Measurements from ENCODE around the gene KDM4B. TPM values are rescaled to one million over a fixed set of nuclear protein-coding genes. Genes with fewer than 3 reads are reported as not detected.

KDM4B gene
- total RNA-seq, 1 donor from 2014 or later, result 46.0 TPM

DNA sequence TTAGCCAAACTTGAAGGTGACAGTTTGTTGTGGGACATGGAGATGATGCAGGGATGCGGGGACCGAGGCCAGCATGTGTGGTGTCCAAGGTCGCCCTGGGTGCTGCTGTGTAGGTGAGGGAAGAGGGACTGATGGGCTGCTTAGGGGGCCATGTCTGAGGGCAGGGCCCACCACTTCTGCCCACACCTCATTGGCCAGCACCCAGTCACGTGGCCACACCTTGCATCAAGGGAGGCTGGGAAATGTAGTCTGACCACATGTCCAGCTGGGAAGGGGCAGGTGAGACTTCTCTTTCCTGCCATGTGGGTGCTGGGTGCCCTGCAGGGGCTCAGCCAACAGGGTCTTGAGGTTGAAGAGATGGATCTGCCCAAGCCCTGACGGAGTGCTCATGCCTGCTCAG lies 88.9 kb downstream of the KDM4B start:
- peaks cover 17 to 26% of the 10 kb centered on the region in 2 donors for H3K36me3 ChIP-seq
- H3K9me3 ChIP-seq, result no peaks in the 10 kb centered on the region
- no peak overlapping the region for H3K4me3 ChIP-seq
- intact Hi-C loops (cut with DNase I), result no loop called here
- H3K4me1 ChIP-seq, result peaks cover 0 to 6% of the 10 kb centered on the region in 2 donors
- H3K27me3 ChIP-seq, result no peaks in the 10 kb centered on the region
- no peak for DNase-seq (ENCODE audit: low spot score in 2 of 2)
- TF ChIP-seq CTCF (IDR thresholded peaks at IDR 0.05), result no peak
- no peak overlapping the region for H3K27ac ChIP-seq

DNA sequence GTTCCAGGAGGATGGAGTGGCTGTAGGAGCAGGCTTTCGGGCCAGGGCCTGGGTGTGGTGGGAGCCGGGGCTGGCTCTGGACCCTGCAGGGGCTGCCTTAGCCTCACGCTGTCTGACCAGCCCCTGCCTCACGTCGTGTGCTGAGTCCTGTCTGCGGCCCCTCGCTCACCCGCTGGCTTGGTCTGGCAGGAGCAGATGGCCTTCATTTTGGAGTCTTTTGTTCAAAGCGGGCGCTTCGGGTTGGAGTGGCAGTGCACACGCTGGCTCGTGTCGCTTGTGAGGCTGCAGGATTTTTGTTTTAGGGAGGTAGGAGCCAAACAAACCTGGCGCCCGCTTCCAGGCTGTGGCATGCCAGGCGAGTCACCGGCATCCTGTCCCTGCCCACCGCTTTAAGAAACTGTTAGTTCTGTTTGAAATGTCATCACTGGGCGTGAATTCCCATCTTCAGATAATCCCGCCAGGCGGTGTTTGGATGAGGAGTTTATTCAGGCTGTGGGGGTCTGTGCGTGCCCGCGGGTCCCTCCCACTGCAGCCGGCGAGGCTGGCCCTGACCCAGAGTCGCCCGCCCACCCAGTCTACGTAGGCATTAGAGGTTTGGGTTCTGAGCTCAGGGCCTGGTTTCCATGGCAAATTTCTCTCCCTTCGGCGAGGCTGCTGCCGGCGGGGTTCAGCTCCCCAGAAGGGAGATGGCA lies 89.8 kb downstream of the KDM4B start:
- Histone ChIP-seq H3K9me3 (no peaks in the 10 kb centered on the region), H3K4me3 (peak overlapping the region in 1 of 2 donors; percentile 17), H3K4me1 (peaks cover 0 to 6% of the 10 kb centered on the region in 2 donors), H3K27me3 (no peaks in the 10 kb centered on the region), H3K36me3 (peaks cover 18 to 34% of the 10 kb centered on the region in 2 donors), H3K27ac (no peak overlapping the region)
- no peak for DNase-seq (ENCODE audit: low spot score in 2 of 2)
- intact Hi-C loops (cut with DNase I), result no loop called here
- TF ChIP-seq CTCF (IDR thresholded peaks at IDR 0.05), result no peak

DNA sequence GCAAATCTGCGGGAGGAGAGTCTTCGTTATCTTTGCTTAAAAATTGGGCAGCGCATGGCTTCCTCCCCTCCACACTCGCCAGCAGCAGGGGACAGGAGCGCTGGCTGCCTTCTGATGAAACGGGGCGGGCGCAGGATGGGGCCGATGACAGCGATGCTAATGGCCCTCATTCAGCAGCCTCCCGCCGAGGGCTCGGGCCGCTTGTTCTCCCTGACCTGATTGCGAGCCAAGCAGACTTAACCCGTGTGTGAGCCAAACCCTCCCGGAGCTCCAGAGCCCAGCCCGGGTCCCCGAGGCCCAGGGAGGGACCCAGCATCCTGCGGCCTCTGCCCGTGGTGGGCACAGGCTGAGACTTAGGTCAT lies 90.3 kb downstream of the KDM4B start:
- intact Hi-C loops (cut with DNase I), result no loop called here
- Histone ChIP-seq H3K9me3 (no peaks in the 10 kb centered on the region), H3K4me3 (peak overlapping the region in 1 of 2 donors; percentile 17), H3K4me1 (peaks cover 0 to 6% of the 10 kb centered on the region in 2 donors), H3K27ac (no peak overlapping the region), H3K27me3 (no peaks in the 10 kb centered on the region), H3K36me3 (peaks cover 18 to 36% of the 10 kb centered on the region in 2 donors)
- DNase-seq (ENCODE audit: low spot score in 2 of 2), result no peak
- no peak for TF ChIP-seq CTCF (IDR thresholded peaks at IDR 0.05)

GRCh38 chr19:5059793-5060192 lies 90.9 kb downstream of the KDM4B start:
- Histone ChIP-seq H3K9me3 (no peaks in the 10 kb centered on the region), H3K27me3 (no peaks in the 10 kb centered on the region), H3K4me3 (no peak overlapping the region), H3K36me3 (peaks cover 18 to 36% of the 10 kb centered on the region in 2 donors), H3K27ac (no peak overlapping the region), H3K4me1 (peaks cover 0 to 6% of the 10 kb centered on the region in 2 donors)
- no peak for TF ChIP-seq CTCF (IDR thresholded peaks at IDR 0.05)
- no peak for DNase-seq (ENCODE audit: low spot score in 2 of 2)
- intact Hi-C loops (cut with DNase I), result no loop called here

GRCh38 chr19:5062195-5062594 lies 93.3 kb downstream of the KDM4B start:
- no peak for TF ChIP-seq CTCF (IDR thresholded peaks at IDR 0.05)

More at GRCh38 chr19:5062195-5062594, 93.3 kb downstream of the KDM4B start:
- intact Hi-C loops (cut with DNase I), result no loop called here
- H3K4me3 ChIP-seq, result no peak overlapping the region
- H3K4me1 ChIP-seq, result peaks cover 0 to 6% of the 10 kb centered on the region in 2 donors
- no peaks in the 10 kb centered on the region for H3K27me3 ChIP-seq
- H3K36me3 ChIP-seq, result peaks cover 18 to 36% of the 10 kb centered on the region in 2 donors
- H3K9me3 ChIP-seq, result no peaks in the 10 kb centered on the region
- H3K27ac ChIP-seq, result no peak overlapping the region
- DNase-seq (ENCODE audit: low spot score in 2 of 2), result no peak
